ENCODE data around the gene ZNF428. TPM values are rescaled to one million over a fixed set of nuclear protein-coding genes. Genes with fewer than 3 reads are reported as not detected.

ZNF428 gene
- total RNA-seq, 4 donors from 2014 or later, result 33.9 to 54.1 (median 45.0) TPM

- H3K36me3 ChIP-seq, result peaks cover 0 to 53% of the 10 kb centered on the region in 2 donors
- TF ChIP-seq EP300 (IDR thresholded peaks at IDR 0.05), result no peak
- TF ChIP-seq CTCF (IDR thresholded peaks at IDR 0.05), result no peak
- no peak for TF ChIP-seq POLR2AphosphoS5 (IDR thresholded peaks at IDR 0.05)
- no peak for TF ChIP-seq POLR2A (IDR thresholded peaks at IDR 0.05)
- ATAC-seq, result no peak
- H3K4me1 ChIP-seq, result peaks cover 5 to 28% (median 13%) of the 10 kb centered on the region in 3 donors
- H3K27ac ChIP-seq, result no peak overlapping the region
- no peaks in the 10 kb centered on the region for H3K9me3 ChIP-seq
- WGBS, 2 donors (ENCODE audit: low coverage in 1 of 2), result 59 to 63% methylated on average over 4 of the region's 4 CpGs
- no peaks in the 10 kb centered on the region for H3K27me3 ChIP-seq
- no peak overlapping the region for H3K4me3 ChIP-seq
Measured at GRCh38 chr19:43599635-43600295, 19.7 kb downstream of the ZNF428 start.

GRCh38 chr19:43598445-43599240 is 20.8 kb downstream of the ZNF428 start:
- 84% methylated on average over 8 of the region's 19 CpGs; no CpG with 5 or more reads in 1 of the 2 donors for WGBS, 2 donors (ENCODE audit: low coverage in 1 of 2)
- H3K9me3 ChIP-seq, result no peaks in the 10 kb centered on the region

GRCh38 chr19:43597876-43598275 is 21.6 kb downstream of the ZNF428 start:
- H3K9me3 ChIP-seq, result no peaks in the 10 kb centered on the region
- WGBS, 2 donors (ENCODE audit: low coverage in 1 of 2), result 49 to 54% methylated on average over 2 to 4 of the region's 5 CpGs
- H3K4me1 ChIP-seq, result peaks cover 5 to 47% (median 29%) of the 10 kb centered on the region in 3 donors
- peak overlapping the region in 2 of 4 donors; percentile 21 to 92 for H3K27ac ChIP-seq
- TF ChIP-seq CTCF (IDR thresholded peaks at IDR 0.05) (no peak), POLR2A (IDR thresholded peaks at IDR 0.05) (no peak), POLR2AphosphoS5 (IDR thresholded peaks at IDR 0.05) (no peak), EP300 (IDR thresholded peaks at IDR 0.05) (no peak)
- ATAC-seq, result no peak
- peaks cover 0 to 60% of the 10 kb centered on the region in 2 donors for H3K36me3 ChIP-seq
- no peaks in the 10 kb centered on the region for H3K27me3 ChIP-seq
- no peak overlapping the region for H3K4me3 ChIP-seq

More at GRCh38 chr19:43598445-43599240, 20.8 kb downstream of the ZNF428 start:
- H3K27ac ChIP-seq, result no peak overlapping the region
- peaks cover 0 to 54% of the 10 kb centered on the region in 2 donors for H3K36me3 ChIP-seq
- no peak for ATAC-seq
- no peak overlapping the region for H3K4me3 ChIP-seq
- peaks cover 5 to 39% (median 24%) of the 10 kb centered on the region in 3 donors for H3K4me1 ChIP-seq
- no peaks in the 10 kb centered on the region for H3K27me3 ChIP-seq
- TF ChIP-seq EP300 (IDR thresholded peaks at IDR 0.05) (no peak), POLR2AphosphoS5 (IDR thresholded peaks at IDR 0.05) (no peak), CTCF (IDR thresholded peaks at IDR 0.05) (no peak), POLR2A (IDR thresholded peaks at IDR 0.05) (no peak)

- H3K27ac ChIP-seq, result peak overlapping the region; percentile 79 to 98 (median 94)
- ATAC-seq, result no peak
- 0 to 20% methylated on average over 1 to 6 of the region's 7 CpGs for WGBS, 2 donors (ENCODE audit: low coverage in 1 of 2)
- H3K4me1 ChIP-seq, result peaks cover 5 to 52% (median 29%) of the 10 kb centered on the region in 3 donors
- no peaks in the 10 kb centered on the region for H3K9me3 ChIP-seq
- H3K4me3 ChIP-seq, result peak overlapping the region; percentile 56 to 63
- H3K36me3 ChIP-seq, result peaks cover 0 to 62% of the 10 kb centered on the region in 2 donors
- no peaks in the 10 kb centered on the region for H3K27me3 ChIP-seq
- TF ChIP-seq POLR2AphosphoS5 (IDR thresholded peaks at IDR 0.05) (no peak), POLR2A (IDR thresholded peaks at IDR 0.05) (no peak), EP300 (IDR thresholded peaks at IDR 0.05) (no peak), CTCF (IDR thresholded peaks at IDR 0.05) (no peak)
Measured at GRCh38 chr19:43596842-43597461, 22.5 kb downstream of the ZNF428 start.

All from gastroesophageal sphincter (tissue), 4 donors.